ENCODE measurements around the gene HS6ST3.

DNA sequence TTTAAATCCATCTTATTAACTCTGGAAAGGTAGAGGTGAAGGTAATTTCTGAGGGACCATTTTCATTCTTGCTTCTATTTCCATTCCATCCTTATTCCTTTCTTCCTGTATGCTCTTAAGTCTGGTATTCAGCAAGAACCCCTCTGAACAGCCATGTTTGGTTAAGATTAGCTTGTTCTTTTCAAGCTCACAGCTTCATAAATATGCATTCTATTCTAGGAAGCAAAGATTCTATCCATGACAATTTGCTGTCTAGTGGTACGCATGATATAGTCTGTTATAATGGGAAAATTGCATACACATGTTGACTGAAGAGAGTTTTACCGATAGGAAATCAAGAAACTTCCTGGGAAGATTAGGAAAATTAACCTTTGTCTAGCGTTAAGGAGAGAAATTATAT is 218.7 kb downstream of the HS6ST3 start:
- TF ChIP-seq POLR2A (IDR thresholded peaks at IDR 0.05; ENCODE audit: low read depth, low read length) (no peak), EZH2 (IDR thresholded peaks at IDR 0.05; ENCODE audit: borderline replicate concordance, low read depth, low read length, severe bottlenecking) (no peak), POLR2AphosphoS5 (IDR thresholded peaks at IDR 0.05; ENCODE audit: insufficient read depth, low read depth, low read length) (no peak), MYC (IDR thresholded peaks at IDR 0.05; ENCODE audit: low read depth, low read length) (no peak), JUN (IDR thresholded peaks at IDR 0.05; ENCODE audit: borderline replicate concordance, insufficient read depth, insufficient read length, low read depth) (no peak), FOS (IDR thresholded peaks at IDR 0.05; ENCODE audit: borderline replicate concordance, insufficient read depth, low read length) (no peak)
- TF ChIP-seq, protein P1, sequence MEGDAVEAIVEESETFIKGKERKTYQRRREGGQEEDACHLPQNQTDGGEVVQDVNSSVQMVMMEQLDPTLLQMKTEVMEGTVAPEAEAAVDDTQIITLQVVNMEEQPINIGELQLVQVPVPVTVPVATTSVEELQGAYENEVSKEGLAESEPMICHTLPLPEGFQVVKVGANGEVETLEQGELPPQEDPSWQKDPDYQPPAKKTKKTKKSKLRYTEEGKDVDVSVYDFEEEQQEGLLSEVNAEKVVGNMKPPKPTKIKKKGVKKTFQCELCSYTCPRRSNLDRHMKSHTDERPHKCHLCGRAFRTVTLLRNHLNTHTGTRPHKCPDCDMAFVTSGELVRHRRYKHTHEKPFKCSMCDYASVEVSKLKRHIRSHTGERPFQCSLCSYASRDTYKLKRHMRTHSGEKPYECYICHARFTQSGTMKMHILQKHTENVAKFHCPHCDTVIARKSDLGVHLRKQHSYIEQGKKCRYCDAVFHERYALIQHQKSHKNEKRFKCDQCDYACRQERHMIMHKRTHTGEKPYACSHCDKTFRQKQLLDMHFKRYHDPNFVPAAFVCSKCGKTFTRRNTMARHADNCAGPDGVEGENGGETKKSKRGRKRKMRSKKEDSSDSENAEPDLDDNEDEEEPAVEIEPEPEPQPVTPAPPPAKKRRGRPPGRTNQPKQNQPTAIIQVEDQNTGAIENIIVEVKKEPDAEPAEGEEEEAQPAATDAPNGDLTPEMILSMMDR (IDR thresholded peaks at IDR 0.05; ENCODE audit: extremely low read depth in 1 of 2, insufficient read depth in 1 of 2, low read depth in 1 of 2, low read length in 2 of 2), result no peak
- TF ChIP-seq, protein P2, sequence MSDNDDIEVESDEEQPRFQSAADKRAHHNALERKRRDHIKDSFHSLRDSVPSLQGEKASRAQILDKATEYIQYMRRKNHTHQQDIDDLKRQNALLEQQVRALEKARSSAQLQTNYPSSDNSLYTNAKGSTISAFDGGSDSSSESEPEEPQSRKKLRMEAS (IDR thresholded peaks at IDR 0.05; ENCODE audit: insufficient read depth, insufficient read length), result no peak

Data from endothelial cell of umbilical vein (primary cell).